ENCODE data around the gene TSPAN5.
"Not testable (repeated sequence)": the region's sequence is repeated elsewhere in the genome, so short reads cannot be mapped to it uniquely, and the experiment has no call there.

TSPAN5 gene

DNA sequence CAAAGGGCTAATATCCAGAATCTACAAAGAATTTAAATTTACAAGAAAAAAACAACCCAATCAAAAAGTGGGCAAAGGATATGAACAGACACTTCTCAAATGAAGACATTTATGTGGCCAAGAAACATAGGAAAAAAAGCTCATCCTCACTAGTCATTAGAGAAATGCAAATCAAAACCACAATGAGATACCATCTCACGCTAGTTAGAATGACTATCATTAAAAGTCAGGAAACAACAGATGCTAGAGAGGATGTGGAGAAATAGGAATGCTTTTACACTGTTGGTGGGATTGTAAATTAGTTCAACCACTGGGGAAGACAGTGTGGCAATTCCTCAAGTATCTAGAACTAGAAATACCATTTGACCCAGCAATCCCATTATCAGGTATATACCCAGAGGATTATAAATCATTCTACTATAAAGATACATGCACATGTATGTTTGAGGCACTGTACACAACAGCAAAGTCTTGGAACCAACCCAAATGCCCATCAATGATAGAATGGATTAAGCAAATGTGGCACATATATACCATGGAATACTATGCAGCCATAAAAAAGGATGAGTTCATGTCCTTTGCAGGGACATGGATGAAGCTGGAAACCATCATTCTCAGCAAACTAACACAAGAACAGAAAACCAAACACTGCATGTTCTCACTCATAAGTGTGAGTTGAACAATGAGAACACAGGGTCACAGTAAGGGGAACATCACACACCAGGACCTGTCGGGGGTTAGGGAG, 197.1 kb downstream of the TSPAN5 start:
- DNase-seq (ENCODE audit: low spot score) = not testable (repeated sequence)

DNA sequence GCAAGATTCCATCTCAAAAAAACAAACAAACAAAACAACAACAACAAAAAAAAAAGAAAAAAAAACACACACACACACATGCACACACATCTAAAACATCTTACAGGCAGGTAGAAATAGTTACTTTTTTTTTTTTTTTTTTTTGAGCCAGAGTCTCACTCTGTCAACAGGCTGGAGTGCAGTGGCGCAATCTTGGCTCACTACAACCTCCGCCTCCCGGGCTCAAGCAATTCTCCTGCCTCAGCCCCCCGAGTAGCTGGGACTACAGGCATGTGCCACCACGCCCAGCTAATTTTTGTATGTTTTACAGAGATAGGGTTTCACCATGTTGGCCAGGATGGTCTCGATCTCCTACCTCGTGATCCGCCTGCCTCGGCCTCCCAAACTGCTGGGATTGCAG, 201.0 kb downstream of the TSPAN5 start:
- not testable (repeated sequence) for DNase-seq (ENCODE audit: low spot score)

DNA sequence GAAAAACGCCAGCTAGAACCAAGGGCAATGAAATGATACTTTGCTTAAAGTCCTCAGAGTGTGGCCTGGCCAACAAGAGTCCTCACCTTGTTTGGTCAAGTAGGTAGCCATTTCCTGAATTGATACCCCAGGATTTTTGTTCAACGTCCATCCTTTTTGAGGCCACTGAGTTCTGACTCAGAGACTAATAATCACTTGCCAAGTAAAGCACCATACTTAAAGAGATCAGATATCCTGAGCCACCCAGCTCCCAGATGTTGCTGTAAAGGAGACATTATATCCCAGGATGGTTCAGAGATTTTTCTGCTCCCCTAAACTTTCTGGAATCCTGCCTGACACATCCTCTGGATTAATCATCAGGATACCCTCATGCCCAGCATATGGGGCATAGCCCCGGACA, 206.3 kb downstream of the TSPAN5 start:
- no peak for DNase-seq (ENCODE audit: low spot score)

DNA sequence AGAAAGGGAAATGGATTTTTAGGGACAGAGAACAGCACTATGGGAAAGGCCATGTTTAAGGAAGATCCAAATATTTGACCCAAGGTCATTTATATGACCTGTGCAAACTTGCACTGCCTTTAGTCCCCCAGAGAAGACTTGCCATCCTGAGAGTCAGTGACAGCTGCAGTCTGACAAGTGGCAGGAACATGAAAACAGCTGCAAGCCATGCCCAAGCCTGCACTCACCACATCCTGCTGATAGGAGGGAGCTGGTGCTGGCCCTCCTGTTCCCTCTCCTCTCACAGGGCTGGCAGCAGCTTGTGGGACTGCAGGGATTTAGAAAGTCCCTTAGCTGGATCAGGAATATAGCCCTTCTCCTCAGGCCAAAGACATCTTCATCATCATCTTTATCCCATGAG, 209.5 kb downstream of the TSPAN5 start:
- no peak for DNase-seq (ENCODE audit: low spot score)

DNA sequence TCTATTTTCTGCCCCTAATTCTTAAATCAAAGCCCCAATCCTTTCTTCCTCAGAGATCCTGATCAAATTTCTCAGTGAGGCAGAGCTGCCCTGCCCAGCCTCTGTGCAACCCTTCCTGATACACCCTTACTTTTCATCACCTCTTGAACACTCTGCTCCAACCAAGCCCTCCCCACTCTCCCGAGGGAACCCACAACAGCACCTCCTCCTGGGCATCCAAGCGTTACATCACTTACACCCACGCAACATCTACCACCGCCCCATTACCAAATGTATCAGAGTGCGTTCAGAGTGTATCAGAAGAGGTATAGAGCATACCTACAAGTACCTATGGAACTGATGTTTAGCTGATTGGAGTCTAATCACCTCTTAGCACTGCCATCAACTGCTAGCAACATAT, 210.8 kb downstream of the TSPAN5 start:
- no peak for DNase-seq (ENCODE audit: low spot score)

DNA sequence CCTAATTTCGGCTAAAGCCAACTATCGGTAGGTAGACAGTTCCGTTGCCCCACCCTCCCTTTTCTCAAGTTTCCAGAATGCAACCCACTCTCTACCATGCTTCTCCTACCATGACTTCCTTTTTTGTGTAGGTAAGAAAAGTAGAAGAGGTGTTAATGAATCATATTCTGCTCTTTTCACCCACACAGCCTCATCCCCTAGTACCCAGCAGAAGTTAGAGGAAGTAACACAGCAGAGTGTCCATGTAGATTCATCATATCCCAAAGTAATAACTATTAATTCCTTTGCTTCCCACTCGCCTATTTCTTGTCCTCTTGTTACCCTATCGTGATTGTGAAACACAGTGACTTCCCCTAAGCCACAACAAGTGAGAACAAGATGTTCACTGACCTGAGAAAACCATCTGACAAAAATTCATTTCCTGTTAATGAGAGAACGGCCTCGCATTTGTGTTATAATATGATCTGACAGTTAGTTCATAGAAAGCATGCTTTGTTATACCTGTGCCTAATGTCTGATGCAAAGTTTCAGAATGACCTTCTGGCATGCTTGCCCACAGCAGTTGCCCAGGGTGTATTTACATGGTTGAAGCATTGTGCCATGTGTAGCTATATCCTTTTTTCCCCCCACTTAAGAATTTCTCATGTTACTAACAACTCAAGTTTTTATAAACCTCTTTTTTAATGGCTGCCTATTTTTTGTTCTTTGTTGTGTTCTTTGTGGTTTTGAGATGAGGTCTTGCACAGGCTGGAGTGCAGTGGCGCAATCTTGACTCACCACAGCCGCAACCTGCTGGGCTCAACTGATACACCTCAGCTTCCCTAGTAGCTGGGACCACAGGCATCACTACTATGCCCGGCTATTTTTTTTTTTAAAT, 211.7 kb downstream of the TSPAN5 start:
- no peak for DNase-seq (ENCODE audit: low spot score)

DNA sequence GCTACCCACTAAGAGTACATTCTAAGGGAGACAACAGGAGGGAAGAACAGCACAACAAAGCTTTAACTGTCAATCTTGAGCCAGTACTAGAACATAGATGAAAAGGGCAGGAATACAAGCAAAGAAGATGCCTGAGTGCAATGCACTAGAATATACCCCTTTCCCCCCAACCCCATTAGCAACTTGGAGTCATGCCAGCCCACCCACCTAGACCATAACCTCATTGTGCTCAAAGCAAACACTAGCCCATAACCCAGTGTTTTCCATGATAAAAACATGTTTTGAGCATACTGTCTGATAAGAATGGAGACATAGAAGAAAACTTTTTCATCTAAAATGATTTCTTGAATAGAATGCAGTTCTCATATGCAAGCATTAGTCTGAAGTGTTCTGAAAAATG, 214.0 kb downstream of the TSPAN5 start:
- DNase-seq (ENCODE audit: low spot score) = no peak

DNA sequence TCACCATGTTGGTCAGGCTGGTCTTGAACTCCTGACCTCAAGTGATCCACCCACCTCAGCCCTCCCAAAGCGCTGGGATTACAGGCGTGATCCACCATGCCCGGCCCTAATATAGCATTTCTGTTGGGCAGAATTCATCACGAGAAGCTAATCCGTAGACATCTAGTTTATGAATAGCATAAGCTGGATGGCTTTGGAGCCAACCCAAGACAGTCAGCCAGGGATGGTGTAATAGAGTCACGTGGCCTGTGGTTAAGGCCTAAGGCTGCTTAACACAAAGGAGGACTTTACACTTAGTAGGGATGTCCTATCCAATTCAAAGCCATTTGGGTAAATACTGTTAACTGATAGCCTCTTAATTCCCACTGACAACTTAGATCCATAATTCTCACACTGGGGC, 223.6 kb downstream of the TSPAN5 start:
- DNase-seq (ENCODE audit: low spot score) = no peak

DNA sequence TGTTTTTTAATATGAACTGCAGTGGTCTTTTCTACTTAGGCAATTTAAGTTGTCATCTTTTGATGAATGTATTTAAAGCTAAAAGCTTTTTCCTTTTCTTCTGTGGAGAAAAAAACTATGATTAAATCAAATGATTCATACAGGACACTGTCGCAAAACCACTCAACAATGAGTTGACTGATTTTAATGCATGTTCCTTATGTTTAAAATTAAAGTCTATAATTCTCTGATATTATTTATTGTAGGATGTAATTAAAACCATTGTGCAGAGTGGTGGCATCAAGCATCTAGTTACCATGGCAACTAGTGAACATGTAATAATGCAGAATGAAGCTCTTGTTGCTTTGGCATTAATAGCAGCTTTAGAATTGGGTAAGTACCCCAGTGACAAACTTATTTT, 224.7 kb downstream of the TSPAN5 start:
- no peak for DNase-seq (ENCODE audit: low spot score)

DNA sequence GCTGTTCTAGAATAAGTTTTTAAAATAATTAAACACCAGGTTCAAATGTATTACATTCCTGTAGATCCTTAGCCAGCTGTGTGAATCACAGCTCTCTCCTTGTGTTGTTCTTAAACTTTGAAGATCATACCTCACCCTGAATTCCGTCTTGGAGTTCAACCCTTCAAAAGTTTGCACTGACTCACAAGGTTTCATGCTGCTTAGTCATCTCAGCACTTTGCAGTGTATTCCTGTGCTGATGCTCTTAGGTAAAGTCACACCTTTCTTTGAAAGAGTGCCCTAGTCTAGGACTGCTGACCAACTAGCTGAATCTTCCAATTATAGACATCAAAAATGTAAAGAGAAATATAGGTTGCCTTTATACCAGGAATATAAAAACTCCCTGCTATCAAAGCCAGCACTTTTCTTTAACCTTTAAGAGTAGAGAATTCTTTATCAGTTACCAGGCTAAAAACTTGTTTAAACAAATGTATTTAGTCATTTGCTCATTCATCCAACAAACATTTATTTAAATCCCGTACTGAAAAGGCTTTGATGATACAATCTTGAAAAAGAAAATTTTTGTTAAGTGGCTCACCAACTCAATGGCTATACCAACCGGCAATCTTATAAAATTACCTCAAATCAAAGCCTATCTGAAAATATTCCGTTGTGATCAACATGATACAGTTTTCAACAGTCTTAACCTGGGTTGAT, 227.6 kb downstream of the TSPAN5 start:
- no peak for DNase-seq (ENCODE audit: low spot score)

DNA sequence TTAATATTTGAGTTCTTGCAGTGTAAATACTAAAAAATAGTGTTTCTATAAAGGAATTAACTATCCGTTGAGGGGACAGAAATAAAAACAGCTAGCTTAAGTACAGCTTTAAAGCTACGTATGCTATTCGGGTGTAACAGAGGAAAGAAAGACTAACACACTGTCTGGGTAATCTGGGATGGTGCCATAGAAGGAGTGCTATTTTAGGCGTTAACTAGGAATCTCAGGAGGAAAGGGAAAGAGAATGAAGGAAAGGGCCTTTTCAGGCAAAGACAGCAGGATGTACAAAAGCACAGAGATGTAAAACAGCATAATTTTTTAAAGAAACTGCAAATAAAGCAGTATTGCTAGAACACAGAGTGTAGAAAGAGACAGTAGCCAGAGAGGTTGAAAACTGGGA, 235.4 kb downstream of the TSPAN5 start:
- DNase-seq (ENCODE audit: low spot score) = no peak

DNA sequence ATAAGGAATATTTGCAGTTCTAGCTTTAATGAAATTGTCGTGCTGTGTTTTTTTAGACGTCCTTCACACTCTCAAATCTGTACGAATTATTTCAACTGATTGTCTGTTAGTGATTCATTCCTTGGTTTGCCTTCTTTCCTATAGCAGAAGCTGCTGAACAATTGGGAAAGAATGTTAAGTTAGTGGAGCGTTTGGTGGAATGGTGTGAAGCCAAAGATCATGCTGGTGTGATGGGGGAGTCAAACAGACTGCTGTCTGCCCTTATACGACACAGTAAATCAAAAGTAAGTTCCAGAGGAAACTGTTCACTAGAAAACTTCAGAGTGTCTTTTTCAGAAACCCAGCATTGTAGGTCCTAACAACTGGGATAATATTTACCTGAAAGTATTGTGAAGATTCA, 237.3 kb downstream of the TSPAN5 start:
- DNase-seq (ENCODE audit: low spot score) = no peak
